ENCODE results near the gene ITPKB.
"Not testable (repeated sequence)": the region's sequence is repeated elsewhere in the genome, so short reads cannot be mapped to it uniquely, and the experiment has no call there.

The ITPKB gene

GRCh38 chr1:226605318-226605950, 133.6 kb downstream of the ITPKB start:
- no peak for DNase-seq (ENCODE audit: low read depth in 4 of 4, low spot score in 1 of 4)

GRCh38 chr1:226604560-226605317, 134.3 kb downstream of the ITPKB start:
- no peak for DNase-seq (ENCODE audit: low read depth in 4 of 4, low spot score in 1 of 4)

GRCh38 chr1:226603858-226604559, 135.1 kb downstream of the ITPKB start:
- no peak for DNase-seq (ENCODE audit: low read depth in 4 of 4, low spot score in 1 of 4)

- DNase-seq (ENCODE audit: low read depth in 4 of 4, low spot score in 1 of 4): no peak
Measured at GRCh38 chr1:226603022-226603857, 135.8 kb downstream of the ITPKB start.

GRCh38 chr1:226602186-226603021, 136.7 kb downstream of the ITPKB start:
- DNase-seq (ENCODE audit: low read depth in 4 of 4, low spot score in 1 of 4): no peak

GRCh38 chr1:226601456-226601855, 137.6 kb downstream of the ITPKB start:
- no peak for DNase-seq (ENCODE audit: low read depth in 4 of 4, low spot score in 1 of 4)

- DNase-seq (ENCODE audit: low read depth in 4 of 4, low spot score in 1 of 4): no peak
Measured at GRCh38 chr1:226600254-226600653, 138.8 kb downstream of the ITPKB start.

GRCh38 chr1:226599636-226600238, 139.3 kb downstream of the ITPKB start:
- DNase-seq (ENCODE audit: low read depth in 4 of 4, low spot score in 1 of 4): no peak

- not testable (repeated sequence) for DNase-seq (ENCODE audit: low read depth in 4 of 4, low spot score in 1 of 4)
Measured at GRCh38 chr1:226598955-226599354, 140.1 kb downstream of the ITPKB start.

- no peak for DNase-seq (ENCODE audit: low read depth in 4 of 4, low spot score in 1 of 4)
Measured at GRCh38 chr1:226598455-226598849, 140.6 kb downstream of the ITPKB start.

- no peak for DNase-seq (ENCODE audit: low read depth in 4 of 4, low spot score in 1 of 4)
Measured at GRCh38 chr1:226597616-226598454, 141.2 kb downstream of the ITPKB start.

GRCh38 chr1:226596531-226597165, 142.4 kb downstream of the ITPKB start:
- no peak for DNase-seq (ENCODE audit: low read depth in 4 of 4, low spot score in 1 of 4)

- no peak for DNase-seq (ENCODE audit: low read depth in 4 of 4, low spot score in 1 of 4)
Measured at GRCh38 chr1:226593541-226593940, 145.5 kb downstream of the ITPKB start.

- no peak for DNase-seq (ENCODE audit: low read depth in 4 of 4, low spot score in 1 of 4)
Measured at GRCh38 chr1:226590614-226591013, 148.5 kb downstream of the ITPKB start.

GRCh38 chr1:226589008-226589733, 149.9 kb downstream of the ITPKB start:
- no peak for DNase-seq (ENCODE audit: low read depth in 4 of 4, low spot score in 1 of 4)

- no peak for DNase-seq (ENCODE audit: low read depth in 4 of 4, low spot score in 1 of 4)
Measured at GRCh38 chr1:226588484-226588883, 150.6 kb downstream of the ITPKB start.

- no peak for DNase-seq (ENCODE audit: low read depth in 4 of 4, low spot score in 1 of 4)
Measured at GRCh38 chr1:226586650-226587422, 152.2 kb downstream of the ITPKB start.

Data from stimulated activated CD4-positive, alpha-beta T cell treated with anti-CD3 and anti-CD28 coated beads, Interleukin-1b, Interleukin-23, amount 100 ng/mL, for 24 hours (primary cell).